ENCODE data around the gene LRRC27. TPM values are rescaled to one million over a fixed set of nuclear protein-coding genes. Genes with fewer than 3 reads are reported as not detected.

Gene LRRC27
- total RNA-seq, 2 experiments from 2014 or later, result 2.5 to 2.8 TPM

GRCh38 chr10:132395704-132396493 is 63.9 kb downstream of the LRRC27 start:
- H3K4me1 Mint-ChIP-seq (ENCODE audit: low read depth), result peaks cover 12% of the 10 kb centered on the region
- intact Hi-C loops (cut with micrococcal nuclease), result loop anchor here (2.0 to 5.0 kb wide), 2 partner anchors 51 to 64 kb away; partner anchors contain the start of gene LRRC27
- peak overlapping the region; percentile 3 for H3K4me3 Mint-ChIP-seq
- peak; percentile 26 for DNase-seq
- peaks cover 7% of the 10 kb centered on the region for H3K9me3 Mint-ChIP-seq
- no peaks in the 10 kb centered on the region for H3K36me3 Mint-ChIP-seq
- no peaks in the 10 kb centered on the region for H3K27me3 Mint-ChIP-seq
- no peak overlapping the region for H3K27ac Mint-ChIP-seq
- CTCF ChIA-PET, result no interaction called here
- POLR2A ChIA-PET, result no interaction called here

- Mint-ChIP-seq H3K36me3 (no peaks in the 10 kb centered on the region), H3K27me3 (no peaks in the 10 kb centered on the region), H3K27ac (no peak overlapping the region), H3K9me3 (peaks cover 7% of the 10 kb centered on the region), H3K4me1 (ENCODE audit: low read depth) (peaks cover 12% of the 10 kb centered on the region), H3K4me3 (no peak overlapping the region)
- intact Hi-C loops (cut with micrococcal nuclease), result loop anchor here (2.0 to 5.0 kb wide), 2 partner anchors 50 to 64 kb away; partner anchors contain the start of gene LRRC27
- ChIA-PET CTCF (interaction anchor here (1.6 kb wide), 1 partner anchor 47 kb away, joined by 8 read pairs; no protein-coding TSS in a partner anchor), POLR2A (interaction anchor here (1.2 kb wide), 1 partner anchor 50 kb away, joined by 8 read pairs; no protein-coding TSS in a partner anchor)
- peak; percentile 72 for DNase-seq
Measured at GRCh38 chr10:132396494-132397035, 64.6 kb downstream of the LRRC27 start.

GRCh38 chr10:132397036-132397541 is 65.1 kb downstream of the LRRC27 start, which contains the start of gene PWWP2B:
Gene PWWP2B, plus strand, starts transcription at chr10:132397200. Its CDS starts 27 bp downstream, at chr10:132397227.
- Mint-ChIP-seq H3K36me3 (no peaks in the 10 kb centered on the region), H3K27ac (peak within 1 kb of the TSS; percentile 33), H3K4me3 (peak within 1 kb of the TSS; percentile 81), H3K27me3 (no peaks in the 10 kb centered on the region), H3K9me3 (peaks cover 5% of the 10 kb centered on the region), H3K4me1 (ENCODE audit: low read depth) (peaks cover 12% of the 10 kb centered on the region)
- POLR2A ChIA-PET, result interaction anchor here (1.2 kb wide), 1 partner anchor 50 kb away, joined by 8 read pairs; no protein-coding TSS in a partner anchor
- intact Hi-C loops (cut with micrococcal nuclease), result loop anchor here (2.0 to 5.0 kb wide), 2 partner anchors 50 to 65 kb away; partner anchors contain the start of gene LRRC27
- DNase-seq, result peak; percentile 57
- CTCF ChIA-PET, result interaction anchor here (1.6 kb wide), 1 partner anchor 47 kb away, joined by 8 read pairs; no protein-coding TSS in a partner anchor

- CTCF ChIA-PET, result interaction anchor here (0.9 to 1.6 kb wide), 2 partner anchors 46 to 50 kb away, joined by 3 to 8 read pairs; no protein-coding TSS in a partner anchor
- H3K4me3 Mint-ChIP-seq, result peak overlapping the region; percentile 81
- no peaks in the 10 kb centered on the region for H3K27me3 Mint-ChIP-seq
- POLR2A ChIA-PET, result interaction anchor here (0.7 to 1.2 kb wide), 2 partner anchors 49 kb away, joined by 5 to 8 read pairs; no protein-coding TSS in a partner anchor
- H3K9me3 Mint-ChIP-seq, result no peaks in the 10 kb centered on the region
- intact Hi-C loops (cut with micrococcal nuclease), result loop anchor here (2.0 to 5.0 kb wide), 2 partner anchors 49 to 66 kb away; partner anchors contain the start of gene LRRC27
- H3K4me1 Mint-ChIP-seq (ENCODE audit: low read depth), result peaks cover 12% of the 10 kb centered on the region
- H3K36me3 Mint-ChIP-seq, result no peaks in the 10 kb centered on the region
- peak; percentile 65 for DNase-seq
- H3K27ac Mint-ChIP-seq, result peak overlapping the region; percentile 33
Measured at GRCh38 chr10:132397671-132398565, 65.9 kb downstream of the LRRC27 start.

GRCh38 chr10:132398566-132398991 is 66.6 kb downstream of the LRRC27 start:
- ChIA-PET CTCF (interaction anchor here (0.9 to 1.6 kb wide), 2 partner anchors 45 to 49 kb away, joined by 3 to 8 read pairs; no protein-coding TSS in a partner anchor), POLR2A (interaction anchor here (0.7 kb wide), 1 partner anchor 48 kb away, joined by 5 read pairs; no protein-coding TSS in a partner anchor)
- H3K36me3 Mint-ChIP-seq, result no peaks in the 10 kb centered on the region
- DNase-seq, result no peak
- no peak overlapping the region for H3K4me3 Mint-ChIP-seq
- intact Hi-C loops (cut with micrococcal nuclease), result loop anchor here (5.0 kb wide), 1 partner anchor 66 kb away; the partner anchor contains the start of gene LRRC27
- H3K27me3 Mint-ChIP-seq, result no peaks in the 10 kb centered on the region
- H3K4me1 Mint-ChIP-seq (ENCODE audit: low read depth), result peaks cover 12% of the 10 kb centered on the region
- no peak overlapping the region for H3K27ac Mint-ChIP-seq
- no peaks in the 10 kb centered on the region for H3K9me3 Mint-ChIP-seq

GRCh38 chr10:132399117-132400035 is 67.4 kb downstream of the LRRC27 start:
- CTCF ChIA-PET, result interaction anchor here (0.9 kb wide), 1 partner anchor 48 kb away, joined by 3 read pairs; no protein-coding TSS in a partner anchor
- intact Hi-C loops (cut with micrococcal nuclease), result loop anchor here (5.0 kb wide), 1 partner anchor 67 kb away; the partner anchor contains the start of gene LRRC27
- H3K27ac Mint-ChIP-seq, result no peak overlapping the region

GRCh38 chr10:132400041-132400546 is 68.1 kb downstream of the LRRC27 start:
- H3K4me1 Mint-ChIP-seq (ENCODE audit: low read depth), result peaks cover 12% of the 10 kb centered on the region
- no peaks in the 10 kb centered on the region for H3K27me3 Mint-ChIP-seq
- no peak overlapping the region for H3K27ac Mint-ChIP-seq
- no peak overlapping the region for H3K4me3 Mint-ChIP-seq
- no peaks in the 10 kb centered on the region for H3K36me3 Mint-ChIP-seq
- ChIA-PET POLR2A (no interaction called here), CTCF (no interaction called here)
- H3K9me3 Mint-ChIP-seq, result no peaks in the 10 kb centered on the region
- DNase-seq, result no peak
- intact Hi-C loops (cut with micrococcal nuclease), result no loop called here

More at GRCh38 chr10:132399117-132400035, 67.4 kb downstream of the LRRC27 start:
- no peaks in the 10 kb centered on the region for H3K27me3 Mint-ChIP-seq
- POLR2A ChIA-PET, result no interaction called here
- no peaks in the 10 kb centered on the region for H3K36me3 Mint-ChIP-seq
- peak overlapping the region; percentile 16 for H3K4me3 Mint-ChIP-seq
- H3K4me1 Mint-ChIP-seq (ENCODE audit: low read depth), result peaks cover 12% of the 10 kb centered on the region
- H3K9me3 Mint-ChIP-seq, result no peaks in the 10 kb centered on the region
- no peak for DNase-seq

- H3K9me3 Mint-ChIP-seq, result no peaks in the 10 kb centered on the region
- intact Hi-C loops (cut with micrococcal nuclease), result no loop called here
- DNase-seq, result no peak
- ChIA-PET POLR2A (no interaction called here), CTCF (no interaction called here)
- peaks cover 12% of the 10 kb centered on the region for H3K4me1 Mint-ChIP-seq (ENCODE audit: low read depth)
- no peaks in the 10 kb centered on the region for H3K36me3 Mint-ChIP-seq
- H3K4me3 Mint-ChIP-seq, result no peak overlapping the region
- no peaks in the 10 kb centered on the region for H3K27me3 Mint-ChIP-seq
- H3K27ac Mint-ChIP-seq, result no peak overlapping the region
Measured at GRCh38 chr10:132400547-132401151, 68.7 kb downstream of the LRRC27 start.

- intact Hi-C loops (cut with micrococcal nuclease), result no loop called here
- Mint-ChIP-seq H3K4me3 (no peak overlapping the region), H3K4me1 (ENCODE audit: low read depth) (peaks cover 12% of the 10 kb centered on the region), H3K27me3 (no peaks in the 10 kb centered on the region), H3K27ac (no peak overlapping the region), H3K36me3 (no peaks in the 10 kb centered on the region), H3K9me3 (no peaks in the 10 kb centered on the region)
- POLR2A ChIA-PET, result no interaction called here
- no peak for DNase-seq
- CTCF ChIA-PET, result no interaction called here
Measured at GRCh38 chr10:132401401-132402118, 69.6 kb downstream of the LRRC27 start.

All from activated CD4-positive, alpha-beta memory T cell treated with anti-CD3 and anti-CD28 coated beads for 36 hours (primary cell).